ENCODE data around the gene STK17B. TPM values are rescaled to one million over a fixed set of nuclear protein-coding genes. Genes with fewer than 3 reads are reported as not detected.
A peak's percentile ranks its signal among the peaks of the same experiment; 100 is the strongest.

Gene STK17B
- total RNA-seq, 2 experiments from 2014 or later: 159 to 178 TPM

- POLR2A ChIA-PET: no interaction called here
Observed at GRCh38 chr2:196184921-196185320, 13.5 kb upstream of the STK17B start.

GRCh38 chr2:196183528-196184231 lies 12.3 kb upstream of the STK17B start:
- no peak for DNase-seq
- ChIA-PET CTCF (interaction anchor here (0.9 to 2.3 kb wide), 4 partner anchors 10 to 64 kb away, joined by 4 to 9 read pairs (median 5); no protein-coding TSS in a partner anchor), POLR2A (interaction anchor here (1.1 to 1.7 kb wide), 3 partner anchors 13 to 69 kb away, joined by 3 to 10 read pairs (median 5); partner anchors contain the start of gene STK17B)
- Mint-ChIP-seq H3K27me3 (no peaks in the 10 kb centered on the region), H3K9me3 (ENCODE audit: low read depth) (no peaks in the 10 kb centered on the region), H3K4me3 (peak overlapping the region; percentile 53), H3K36me3 (ENCODE audit: low read depth) (peaks cover 2% of the 10 kb centered on the region), H3K4me1 (peaks cover 78% of the 10 kb centered on the region), H3K27ac (peak overlapping the region; percentile 95)
- ATAC-seq: peak; percentile 41
- intact Hi-C loops (cut with DNase I, micrococcal nuclease): loop anchor here in 1 of 2 experiments (1.0 to 2.0 kb wide), 2 partner anchors 12 to 17 kb away; no protein-coding TSS in a partner anchor

More at GRCh38 chr2:196184921-196185320, 13.5 kb upstream of the STK17B start:
- no peak for DNase-seq
- peaks cover 2% of the 10 kb centered on the region for H3K36me3 Mint-ChIP-seq (ENCODE audit: low read depth)
- CTCF ChIA-PET: interaction anchor here (0.7 to 1.5 kb wide), 6 partner anchors 11 to 269 kb away, joined by 3 to 6 read pairs (median 4); no protein-coding TSS in a partner anchor
- H3K27me3 Mint-ChIP-seq: no peaks in the 10 kb centered on the region
- ATAC-seq: no peak
- peaks cover 80% of the 10 kb centered on the region for H3K4me1 Mint-ChIP-seq
- peak overlapping the region; percentile 93 for H3K27ac Mint-ChIP-seq
- intact Hi-C loops (cut with DNase I, micrococcal nuclease): no loop called here
- H3K4me3 Mint-ChIP-seq: no peak overlapping the region
- H3K9me3 Mint-ChIP-seq (ENCODE audit: low read depth): no peaks in the 10 kb centered on the region

GRCh38 chr2:196183172-196183473 lies 11.7 kb upstream of the STK17B start:
- H3K4me1 Mint-ChIP-seq: peaks cover 76% of the 10 kb centered on the region
- H3K27ac Mint-ChIP-seq: peak overlapping the region; percentile 95
- intact Hi-C loops (cut with DNase I, micrococcal nuclease): loop anchor here in 1 of 2 experiments (1.0 to 2.0 kb wide), 2 partner anchors 12 to 18 kb away; no protein-coding TSS in a partner anchor
- H3K27me3 Mint-ChIP-seq: no peaks in the 10 kb centered on the region
- peak; percentile 25 for ATAC-seq
- ChIA-PET CTCF (interaction anchor here (0.9 to 2.3 kb wide), 7 partner anchors 11 to 105 kb away, joined by 3 to 11 read pairs (median 8); no protein-coding TSS in a partner anchor), POLR2A (interaction anchor here (0.6 to 1.7 kb wide), 5 partner anchors 13 to 398 kb away, joined by 3 to 10 read pairs (median 5); partner anchors contain the start of gene STK17B)
- DNase-seq: no peak
- no peaks in the 10 kb centered on the region for H3K9me3 Mint-ChIP-seq (ENCODE audit: low read depth)
- H3K4me3 Mint-ChIP-seq: peak overlapping the region; percentile 53
- H3K36me3 Mint-ChIP-seq (ENCODE audit: low read depth): peaks cover 2% of the 10 kb centered on the region

GRCh38 chr2:196182439-196183171 lies 11.2 kb upstream of the STK17B start:
- H3K27me3 Mint-ChIP-seq: no peaks in the 10 kb centered on the region
- CTCF ChIA-PET: interaction anchor here (0.6 to 2.3 kb wide), 12 partner anchors 11 to 620 kb away, joined by 3 to 11 read pairs (median 4); partner anchors contain the start of gene STK17B
- peak overlapping the region; percentile 53 for H3K4me3 Mint-ChIP-seq
- intact Hi-C loops (cut with DNase I, micrococcal nuclease): loop anchor here in 1 of 2 experiments (1.0 to 2.0 kb wide), 2 partner anchors 13 to 18 kb away; no protein-coding TSS in a partner anchor
- POLR2A ChIA-PET: interaction anchor here (0.6 to 1.7 kb wide), 7 partner anchors 12 to 399 kb away, joined by 3 to 10 read pairs (median 4); partner anchors contain the start of gene STK17B
- no peak for DNase-seq
- H3K27ac Mint-ChIP-seq: peak overlapping the region; percentile 95
- peaks cover 74% of the 10 kb centered on the region for H3K4me1 Mint-ChIP-seq
- no peaks in the 10 kb centered on the region for H3K9me3 Mint-ChIP-seq (ENCODE audit: low read depth)
- ATAC-seq: peak; percentile 63
- H3K36me3 Mint-ChIP-seq (ENCODE audit: low read depth): peaks cover 2% of the 10 kb centered on the region

GRCh38 chr2:196181484-196181883 lies 10.1 kb upstream of the STK17B start:
- no peak overlapping the region for H3K4me3 Mint-ChIP-seq
- ATAC-seq: peak; percentile 6
- POLR2A ChIA-PET: no interaction called here

GRCh38 chr2:196177124-196177523 lies 5.7 kb upstream of the STK17B start:
- Mint-ChIP-seq H3K4me1 (peaks cover 76% of the 10 kb centered on the region), H3K9me3 (ENCODE audit: low read depth) (no peaks in the 10 kb centered on the region), H3K27ac (peak overlapping the region; percentile 85), H3K27me3 (no peaks in the 10 kb centered on the region), H3K4me3 (peak overlapping the region; percentile 71), H3K36me3 (ENCODE audit: low read depth) (no peaks in the 10 kb centered on the region)
- ChIA-PET POLR2A (interaction anchor here (0.6 kb wide), 2 partner anchors 25 to 69 kb away, joined by 4 to 5 read pairs; no protein-coding TSS in a partner anchor), CTCF (interaction anchor here (0.8 to 3.3 kb wide), 13 partner anchors 10 to 102 kb away, joined by 3 to 12 read pairs (median 5); no protein-coding TSS in a partner anchor)
- ATAC-seq (no peak), DNase-seq (no peak)
- intact Hi-C loops (cut with DNase I, micrococcal nuclease): loop anchor here (2.0 to 10.0 kb wide), 3 partner anchors 84 to 1028 kb away; no protein-coding TSS in a partner anchor

More at GRCh38 chr2:196181484-196181883, 10.1 kb upstream of the STK17B start:
- peak overlapping the region; percentile 82 for H3K27ac Mint-ChIP-seq
- intact Hi-C loops (cut with DNase I, micrococcal nuclease): no loop called here
- CTCF ChIA-PET: interaction anchor here (0.5 to 2.0 kb wide), 12 partner anchors 12 to 619 kb away, joined by 3 to 11 read pairs (median 3); no protein-coding TSS in a partner anchor
- H3K27me3 Mint-ChIP-seq: no peaks in the 10 kb centered on the region
- peaks cover 77% of the 10 kb centered on the region for H3K4me1 Mint-ChIP-seq
- no peaks in the 10 kb centered on the region for H3K9me3 Mint-ChIP-seq (ENCODE audit: low read depth)
- peaks cover 2% of the 10 kb centered on the region for H3K36me3 Mint-ChIP-seq (ENCODE audit: low read depth)
- DNase-seq: peak; percentile 63

GRCh38 chr2:196176142-196176738 lies 4.9 kb upstream of the STK17B start:
- ChIA-PET CTCF (interaction anchor here (0.8 to 3.3 kb wide), 11 partner anchors 9 to 103 kb away, joined by 3 to 12 read pairs (median 6); no protein-coding TSS in a partner anchor), POLR2A (interaction anchor here (0.6 to 1.2 kb wide), 9 partner anchors 16 to 1309 kb away, joined by 3 to 5 read pairs (median 3); no protein-coding TSS in a partner anchor)
- peak; percentile 33 for ATAC-seq
- intact Hi-C loops (cut with DNase I, micrococcal nuclease): loop anchor here (1.0 to 10.0 kb wide), 5 partner anchors 35 to 1029 kb away; no protein-coding TSS in a partner anchor
- H3K4me3 Mint-ChIP-seq: peak overlapping the region; percentile 71
- no peaks in the 10 kb centered on the region for H3K27me3 Mint-ChIP-seq
- no peaks in the 10 kb centered on the region for H3K9me3 Mint-ChIP-seq (ENCODE audit: low read depth)
- no peaks in the 10 kb centered on the region for H3K36me3 Mint-ChIP-seq (ENCODE audit: low read depth)
- peak; percentile 87 for DNase-seq
- H3K27ac Mint-ChIP-seq: peak overlapping the region; percentile 85
- peaks cover 69% of the 10 kb centered on the region for H3K4me1 Mint-ChIP-seq

GRCh38 chr2:196174404-196174803 lies 3.0 kb upstream of the STK17B start:
- Mint-ChIP-seq H3K4me3 (peak overlapping the region; percentile 46), H3K27ac (peak overlapping the region; percentile 66), H3K27me3 (no peaks in the 10 kb centered on the region), H3K9me3 (ENCODE audit: low read depth) (no peaks in the 10 kb centered on the region), H3K36me3 (ENCODE audit: low read depth) (peaks cover 13% of the 10 kb centered on the region), H3K4me1 (peaks cover 58% of the 10 kb centered on the region)
- intact Hi-C loops (cut with DNase I, micrococcal nuclease): loop anchor here (5.0 to 10.0 kb wide), 5 partner anchors 612 to 1323 kb away; partner anchors contain the start of gene HSPD1 (in 1 of the 2)
- ChIA-PET POLR2A (no interaction called here), CTCF (interaction anchor here (0.6 to 3.3 kb wide), 3 partner anchors 17 to 102 kb away, joined by 3 to 10 read pairs (median 5); no protein-coding TSS in a partner anchor)
- DNase-seq (peak; percentile 42), ATAC-seq (no peak)

GRCh38 chr2:196173505-196173904 lies 2.1 kb upstream of the STK17B start:
- H3K4me3 Mint-ChIP-seq: peak overlapping the region; percentile 92
- DNase-seq: no peak
- ChIA-PET CTCF (interaction anchor here (0.8 to 1.2 kb wide), 2 partner anchors 48 to 86 kb away, joined by 3 to 5 read pairs; no protein-coding TSS in a partner anchor), POLR2A (no interaction called here)
- peaks cover 21% of the 10 kb centered on the region for H3K36me3 Mint-ChIP-seq (ENCODE audit: low read depth)
- ATAC-seq: no peak
- no peaks in the 10 kb centered on the region for H3K9me3 Mint-ChIP-seq (ENCODE audit: low read depth)
- no peaks in the 10 kb centered on the region for H3K27me3 Mint-ChIP-seq
- H3K27ac Mint-ChIP-seq: peak overlapping the region; percentile 66
- H3K4me1 Mint-ChIP-seq: peaks cover 51% of the 10 kb centered on the region
- intact Hi-C loops (cut with DNase I, micrococcal nuclease): loop anchor here (5.0 to 10.0 kb wide), 5 partner anchors 611 to 1324 kb away; partner anchors contain the start of gene HSPD1 (in 1 of the 2)

- DNase-seq (no peak), ATAC-seq (no peak)
- H3K27me3 Mint-ChIP-seq: no peaks in the 10 kb centered on the region
- intact Hi-C loops (cut with DNase I, micrococcal nuclease): loop anchor here (5.0 to 10.0 kb wide), 5 partner anchors 611 to 1324 kb away; partner anchors contain the start of gene HSPD1 (in 1 of the 2)
- ChIA-PET POLR2A (no interaction called here), CTCF (interaction anchor here (0.8 to 1.2 kb wide), 2 partner anchors 48 to 87 kb away, joined by 3 to 5 read pairs; no protein-coding TSS in a partner anchor)
- peak overlapping the region; percentile 66 for H3K27ac Mint-ChIP-seq
- no peaks in the 10 kb centered on the region for H3K9me3 Mint-ChIP-seq (ENCODE audit: low read depth)
- peak overlapping the region; percentile 92 for H3K4me3 Mint-ChIP-seq
- peaks cover 47% of the 10 kb centered on the region for H3K4me1 Mint-ChIP-seq
- H3K36me3 Mint-ChIP-seq (ENCODE audit: low read depth): peaks cover 26% of the 10 kb centered on the region
Observed at GRCh38 chr2:196172951-196173350, 1.6 kb upstream of the STK17B start.
